Panc1 (cell line): Measurements from ENCODE around the gene FHIT. TPM values are rescaled to one million over a fixed set of nuclear protein-coding genes. Genes with fewer than 3 reads are reported as not detected.

Experiments used
- ATAC-seq: fragments of 200-7000 bp; cut with Tn5 transposase; 2 replicates; pipeline ENCODE4 v1.9.1; 2020; ENCODE audit warnings: mild to moderate bottlenecking, moderate library complexity
- BruUV-seq: library from RNA; stranded (reverse); fragments of 400-500 nt; replicated peaks from 2 replicates; lab custom pipeline; 2021; lab: Mats Ljungman, UMichigan
- CTCF ChIA-PET: fragments of 300-600 bp; sonication (Branson Sonifier 250); formaldehyde crosslinking; loops from one replicate; lab custom pipeline; 2022; ENCODE audit warnings: antibody characterized with exemption; lab: Charles Lee
- POLR2A ChIA-PET: fragments of 300-600 bp; sonication (Branson Sonifier 250); formaldehyde crosslinking; loops from one replicate; lab custom pipeline; 2022; ENCODE audit warnings: antibody characterized with exemption; lab: Charles Lee
- DNase-seq: peaks from one replicate; pipeline ENCODE4 v3.0.0-alpha.2; 2010; ENCODE audit warnings: low read depth, low spot score
- H3K27ac ChIP-seq: 2 replicates; pipeline ENCODE4 v1.5.1; 2011; ENCODE audit warnings: mild to moderate bottlenecking, low read length, inconsistent platforms
- H3K27me3 ChIP-seq: fragments of 200-500 bp; sonication (Bioruptor generic); 2 replicates; pipeline ENCODE4 v1.6.0; 2014; ENCODE audit warnings: low read length, inconsistent platforms; ENCODE audit not compliant: control insufficient read depth, insufficient read depth
- H3K36me3 ChIP-seq: fragments of 200-500 bp; sonication (Bioruptor generic); 2 replicates; pipeline ENCODE4 v1.5.1; 2014; ENCODE audit warnings: inconsistent platforms, mild to moderate bottlenecking, low read length, moderate library complexity; ENCODE audit not compliant: control insufficient read depth, insufficient read depth
- H3K4me1 ChIP-seq: 2 replicates; pipeline ENCODE4 v1.5.1; 2011; ENCODE audit warnings: inconsistent platforms, mild to moderate bottlenecking, low read length, moderate library complexity; ENCODE audit not compliant: control insufficient read depth, insufficient read depth
- H3K4me3 ChIP-seq, 2 experiments: 2 replicates each; pipeline ENCODE4 v1.5.1; 2011 to 2012; ENCODE audit warnings: low read depth in 2 of 2, low read length in 2 of 2, mild to moderate bottlenecking in 2 of 2, inconsistent platforms in 1 of 2, moderate library complexity in 1 of 2
- H3K9me3 ChIP-seq: fragments of 200-500 bp; sonication (Bioruptor generic); 2 replicates; pipeline ENCODE4 v1.5.1; 2014; ENCODE audit warnings: low read depth, mild to moderate bottlenecking, inconsistent platforms, low read length, moderate library complexity; ENCODE audit not compliant: control insufficient read depth, insufficient read depth
- POLR2AphosphoS5 ChIP-seq: IDR thresholded peaks from 2 replicates; pipeline ENCODE4 v1.6.1; 2012; ENCODE audit warnings: mild to moderate bottlenecking, low read depth, low read length, moderate library complexity
- REST ChIP-seq, 2 experiments: IDR thresholded peaks; 2 replicates each; pipeline ENCODE4 v1.6.1; 2011 to 2012; ENCODE audit warnings: low read depth in 2 of 2, control low read depth in 1 of 2, low read length in 1 of 2, mild to moderate bottlenecking in 1 of 2, moderate library complexity in 1 of 2; ENCODE audit not compliant: insufficient read depth in 1 of 2
- SIN3A ChIP-seq: IDR thresholded peaks from 2 replicates; pipeline ENCODE4 v1.6.1; 2012; ENCODE audit warnings: low read depth, mild to moderate bottlenecking, low read length, moderate library complexity, borderline replicate concordance; ENCODE audit not compliant: insufficient read depth
- TCF7L2 ChIP-seq: IDR thresholded peaks from 2 replicates; pipeline ENCODE4 v1.6.1; 2011; ENCODE audit warnings: mild to moderate bottlenecking, low read depth, low read length, inconsistent platforms
- in situ Hi-C: cut with HindIII; loops from 2 replicates; pipeline ENCODE4 v1.10.0; 2016; ENCODE audit warnings: low sequenced_read_pairs, low pct_unique_long_range_greater_than_20kb
- intact Hi-C: fragments of 100-400 bp; cut with micrococcal nuclease; formaldehyde crosslinking; loops from one replicate; pipeline ENCODE4 v1.10.0; 2022; ENCODE audit not compliant: unreplicated experiment
- total RNA-seq: library from RNA; stranded (reverse); gene quantifications from one replicate; pipeline ENCODE4 v1.2.1, GENCODE V29; 2021; ENCODE audit not compliant: unreplicated experiment
- TF ChIP-seq, protein P1 (sequence below): fragments of 450-650 bp; IDR thresholded peaks from 2 replicates; pipeline ENCODE4 v1.5.1; 2017; ENCODE audit warnings: mild to moderate bottlenecking

Gene FHIT
- total RNA-seq, 1 experiment from 2014 or later = 2.2 TPM

- CTCF ChIA-PET = interaction anchor here (0.7 kb wide), 1 partner anchor 298 kb away, joined by 3 read pairs; no protein-coding TSS in a partner anchor
These were observed 302.8 kb downstream of the FHIT start for GRCh38 chr3:60948488-60948887.

GRCh38 chr3:60935709-60936108 is 315.5 kb downstream of the FHIT start:
- no peak overlapping the region for H3K4me3 ChIP-seq
- H3K36me3 ChIP-seq = no peaks in the 10 kb centered on the region
- ChIA-PET CTCF (no interaction called here), POLR2A (no interaction called here)
- no peaks in the 10 kb centered on the region for H3K27me3 ChIP-seq
- H3K9me3 ChIP-seq = no peaks in the 10 kb centered on the region
- intact Hi-C loops (no loop called here), in situ Hi-C loops (no loop called here)
- BruUV-seq = no TSS peak
- TF ChIP-seq, protein P1, sequence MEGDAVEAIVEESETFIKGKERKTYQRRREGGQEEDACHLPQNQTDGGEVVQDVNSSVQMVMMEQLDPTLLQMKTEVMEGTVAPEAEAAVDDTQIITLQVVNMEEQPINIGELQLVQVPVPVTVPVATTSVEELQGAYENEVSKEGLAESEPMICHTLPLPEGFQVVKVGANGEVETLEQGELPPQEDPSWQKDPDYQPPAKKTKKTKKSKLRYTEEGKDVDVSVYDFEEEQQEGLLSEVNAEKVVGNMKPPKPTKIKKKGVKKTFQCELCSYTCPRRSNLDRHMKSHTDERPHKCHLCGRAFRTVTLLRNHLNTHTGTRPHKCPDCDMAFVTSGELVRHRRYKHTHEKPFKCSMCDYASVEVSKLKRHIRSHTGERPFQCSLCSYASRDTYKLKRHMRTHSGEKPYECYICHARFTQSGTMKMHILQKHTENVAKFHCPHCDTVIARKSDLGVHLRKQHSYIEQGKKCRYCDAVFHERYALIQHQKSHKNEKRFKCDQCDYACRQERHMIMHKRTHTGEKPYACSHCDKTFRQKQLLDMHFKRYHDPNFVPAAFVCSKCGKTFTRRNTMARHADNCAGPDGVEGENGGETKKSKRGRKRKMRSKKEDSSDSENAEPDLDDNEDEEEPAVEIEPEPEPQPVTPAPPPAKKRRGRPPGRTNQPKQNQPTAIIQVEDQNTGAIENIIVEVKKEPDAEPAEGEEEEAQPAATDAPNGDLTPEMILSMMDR = no peak
- TF ChIP-seq POLR2AphosphoS5 (no peak), TCF7L2 (no peak), SIN3A (no peak), REST (IDR thresholded peaks at IDR 0.05; ENCODE audit: insufficient read depth in 1 of 2, low read depth in 2 of 2, low read length in 1 of 2) (no peak)
- no peak overlapping the region for H3K27ac ChIP-seq
- ATAC-seq (no peak), DNase-seq (peak; percentile 2)
- no peaks in the 10 kb centered on the region for H3K4me1 ChIP-seq

More at GRCh38 chr3:60948488-60948887, 302.8 kb downstream of the FHIT start:
- no peak for ATAC-seq
- TF ChIP-seq, protein P1 = no peak
- TF ChIP-seq TCF7L2 = no peak
- no peak for TF ChIP-seq POLR2AphosphoS5
- TF ChIP-seq SIN3A = no peak
- TF ChIP-seq REST (IDR thresholded peaks at IDR 0.05; ENCODE audit: insufficient read depth in 1 of 2, low read depth in 2 of 2, low read length in 1 of 2) = no peak
- no peak for DNase-seq
- H3K4me1 ChIP-seq = no peaks in the 10 kb centered on the region; the same call in 1 of the 2 replicates
- intact Hi-C loops (no loop called here), in situ Hi-C loops (no loop called here)
- no peak overlapping the region for H3K27ac ChIP-seq
- H3K9me3 ChIP-seq = no peaks in the 10 kb centered on the region
- BruUV-seq = no TSS peak
- no peaks in the 10 kb centered on the region for H3K27me3 ChIP-seq
- POLR2A ChIA-PET = no interaction called here
- H3K4me3 ChIP-seq = no peak overlapping the region
- no peaks in the 10 kb centered on the region for H3K36me3 ChIP-seq
